GM12878 (cell line): ENCODE results near the gene TGIF2. TPM values are rescaled to one million over a fixed set of nuclear protein-coding genes. Genes with fewer than 3 reads are reported as not detected.

Experiments used
- ATAC-seq: fragments of 200-7000 bp; cut with Tn5 transposase; 3 replicates; pipeline ENCODE4 v1.9.1; 2020; ENCODE audit warnings: mild to moderate bottlenecking, moderate library complexity
- BruUV-seq: library from RNA; stranded (reverse); fragments of 400-500 nt; replicated peaks from 2 replicates; lab custom pipeline; 2021; lab: Mats Ljungman, UMichigan
- CTCF ChIA-PET: fragments of 300-600 bp; sonication (Branson Sonifier 250); formaldehyde crosslinking; extraction: SDS; loops from one replicate; lab custom pipeline; 2021; ENCODE audit warnings: inconsistent platforms; lab: Yijun Ruan, JAX
- POLR2A ChIA-PET: fragments of 350-600 bp; formaldehyde crosslinking; extraction: SDS; loops from one replicate; lab custom pipeline; 2021; ENCODE audit warnings: inconsistent platforms; lab: Charles Lee
- RAD21 ChIA-PET: fragments of 300-600 bp; sonication (Branson Sonifier 250); formaldehyde crosslinking; loops from one replicate; lab custom pipeline; 2023; ENCODE audit warnings: antibody characterized with exemption; ENCODE audit not compliant: unreplicated experiment; lab: Charles Lee
- SMC1A ChIA-PET: fragments of 300-600 bp; sonication (Branson Sonifier 250); formaldehyde crosslinking; loops from one replicate; lab custom pipeline; 2023; ENCODE audit not compliant: unreplicated experiment, uncharacterized antibody; lab: Charles Lee
- DNase-seq: peaks from one replicate; pipeline ENCODE4 v3.0.0-alpha.2; 2011; ENCODE audit warnings: low read depth, low spot score
- FAIRE-seq: peaks from 3 replicates; lab custom pipeline; 2011; peaks lifted over from hg19 to GRCh38; lab: Jason Lieb, UNC
- H2AFZ ChIP-seq: 2 replicates; pipeline ENCODE4 v1.6.0; 2011; ENCODE audit warnings: low read depth, low read length, control low read depth; ENCODE audit not compliant: control insufficient read depth
- H3K27ac ChIP-seq: 2 replicates; pipeline ENCODE4 v1.5.1; 2011; ENCODE audit warnings: control low read depth; ENCODE audit not compliant: control insufficient read depth, insufficient read depth
- H3K27me3 ChIP-seq, 2 experiments: replicated peaks in 1 of 2; 2 replicates each; pipeline versions ENCODE4 v1.6.0 to v1.6.1; 2011; ENCODE audit warnings: low read length in 1 of 2; ENCODE audit not compliant: control insufficient read depth in 2 of 2, insufficient read depth in 2 of 2
- H3K36me3 ChIP-seq, 2 experiments: 2 replicates each; pipeline ENCODE4 v1.5.1; 2011; ENCODE audit warnings: low read length in 1 of 2; ENCODE audit not compliant: control insufficient read depth in 2 of 2, insufficient read depth in 2 of 2
- H3K4me1 ChIP-seq: 2 replicates; pipeline ENCODE4 v1.6.1; 2011; ENCODE audit warnings: mild to moderate bottlenecking, low read length, moderate library complexity, mixed read lengths; ENCODE audit not compliant: control insufficient read depth, insufficient read depth
- H3K4me2 ChIP-seq: 2 replicates; pipeline ENCODE4 v1.6.0; 2011; ENCODE audit warnings: control low read depth; ENCODE audit not compliant: control insufficient read depth, insufficient read depth
- H3K4me3 ChIP-seq: fragments of 200-600 bp; sonication (generic); 2 replicates; pipeline ENCODE4 v1.5.1; 2016
- H3K79me2 ChIP-seq: 2 replicates; pipeline ENCODE4 v1.6.0; 2011; ENCODE audit warnings: low read length; ENCODE audit not compliant: control insufficient read depth, insufficient read depth
- H3K9ac ChIP-seq: 2 replicates; pipeline ENCODE4 v1.8.0; 2011; ENCODE audit warnings: low read length, control low read depth, mixed read lengths; ENCODE audit not compliant: control insufficient read depth, insufficient read depth
- H3K9me3 ChIP-seq: replicated peaks from 3 replicates; pipeline ENCODE4 v1.5.1; 2011; ENCODE audit warnings: mild to moderate bottlenecking, low read length; ENCODE audit not compliant: control insufficient read depth, insufficient read depth
- H4K20me1 ChIP-seq: 2 replicates; pipeline ENCODE4 v1.6.0; 2011; ENCODE audit not compliant: control insufficient read depth, insufficient read depth
- ATF7 ChIP-seq: fragments of 450-650 bp; IDR thresholded peaks from 2 replicates; pipeline ENCODE4 v1.6.1; 2016; ENCODE audit warnings: low read depth, mild to moderate bottlenecking
- BCL11A ChIP-seq: IDR thresholded peaks from 2 replicates; pipeline ENCODE4 v1.6.1; 2011; ENCODE audit warnings: low read depth, low read length
- CREB1 ChIP-seq: IDR thresholded peaks from 2 replicates; pipeline ENCODE4 v1.6.1; 2012; ENCODE audit warnings: low read depth, mild to moderate bottlenecking, inconsistent platforms
- CREM ChIP-seq: IDR thresholded peaks from 2 replicates; pipeline ENCODE4 v1.6.1; 2014; ENCODE audit warnings: antibody characterized with exemption, low read depth
- HCFC1 ChIP-seq: fragments of 150-350 bp; IDR thresholded peaks from 2 replicates; pipeline ENCODE4 v1.6.1; 2014; ENCODE audit warnings: low read length
- LARP7 ChIP-seq: fragments of 450-650 bp; IDR thresholded peaks from 2 replicates; pipeline ENCODE4 v1.6.1; 2017; ENCODE audit warnings: mild to moderate bottlenecking
- NR2C2 ChIP-seq: IDR thresholded peaks from 2 replicates; pipeline ENCODE4 v1.6.1; 2011; ENCODE audit warnings: borderline replicate concordance, low read depth; ENCODE audit not compliant: control insufficient read depth, insufficient read length
- POLR2AphosphoS5 ChIP-seq: IDR thresholded peaks from 2 replicates; pipeline ENCODE4 v1.6.1; 2011; ENCODE audit warnings: mild to moderate bottlenecking, low read length, inconsistent platforms
- POU2F2 ChIP-seq: IDR thresholded peaks from 3 replicates; pipeline ENCODE4 v1.6.1; 2011; ENCODE audit warnings: low read depth, mild to moderate bottlenecking, low read length, borderline replicate concordance
- RBBP5 ChIP-seq: fragments of 200-600 bp; sonication (generic); conservative IDR thresholded peaks from 2 replicates; pipeline ENCODE4 v1.6.1; 2016
- RUNX3 ChIP-seq: IDR thresholded peaks from 2 replicates; pipeline ENCODE4 v1.6.1; 2012; ENCODE audit warnings: low read length, inconsistent platforms
- WGBS: methylation state at CpG from one replicate; pipeline ENCODE4 v1.1.6; 2016; ENCODE audit warnings: low lambda C conversion rate; ENCODE audit not compliant: insufficient replicate concordance, insufficient coverage; ENCODE audit errors: missing lambda C conversion rate; 5-methylcytosine and 5-hydroxymethylcytosine counted together
- in situ Hi-C: fragments of 300-500 bp; cut with MboI; formaldehyde crosslinking; loops from 9 replicates; pipeline ENCODE4 v1.14.3; 2018; ENCODE audit warnings: mixed read lengths
- intact Hi-C: fragments of 100-400 bp; cut with micrococcal nuclease; formaldehyde crosslinking; loops from one replicate; pipeline ENCODE4 v1.14.2; 2022; ENCODE audit not compliant: unreplicated experiment
- polyA plus RNA-seq, 11 experiments: library from polyadenylated mRNA; depleted of rRNA in 4 of 11; unstranded in 6 of 11; stranded (reverse) in 5 of 11; fragments of >200 nt; fragmentation: Nextera tagmentation in 4 of 11; fragmentation: Illumina TruSeq in 1 of 11; extraction: Ambion mirVana in 4 of 11; extraction: Trizol in 1 of 11; gene quantifications; 1 replicate in 1 of 11; 2 replicates in 10 of 11; pipeline versions ENCODE4 v1.2.1 to v1.2.3, GENCODE V29; 2011 to 2016; ENCODE audit warnings: inconsistent platforms in 2 of 11, missing spikeins in 2 of 11, low read depth in 1 of 11
- total RNA-seq, 4 experiments: library from RNA; depleted of rRNA in 3 of 4; stranded (reverse); fragments of >200 nt in 3 of 4; fragmentation: Illumina TruSeq in 1 of 4; extraction: Trizol in 1 of 4; gene quantifications; 2 replicates each; pipeline versions ENCODE4 v1.2.1 to v1.2.3, GENCODE V29; 2013 to 2021
- TF ChIP-seq, protein P1 (sequence below): fragments of 450-650 bp; IDR thresholded peaks from 2 replicates; pipeline ENCODE4 v1.6.1; 2017; ENCODE audit warnings: mild to moderate bottlenecking, moderate library complexity

Gene TGIF2
- total and polyA plus RNA-seq, 10 of the 15 experiments (the other 5 are each of a cell fraction or from before 2014, with no cell fraction given), result 13.1 to 47.1 (median 36.6) TPM

DNA sequence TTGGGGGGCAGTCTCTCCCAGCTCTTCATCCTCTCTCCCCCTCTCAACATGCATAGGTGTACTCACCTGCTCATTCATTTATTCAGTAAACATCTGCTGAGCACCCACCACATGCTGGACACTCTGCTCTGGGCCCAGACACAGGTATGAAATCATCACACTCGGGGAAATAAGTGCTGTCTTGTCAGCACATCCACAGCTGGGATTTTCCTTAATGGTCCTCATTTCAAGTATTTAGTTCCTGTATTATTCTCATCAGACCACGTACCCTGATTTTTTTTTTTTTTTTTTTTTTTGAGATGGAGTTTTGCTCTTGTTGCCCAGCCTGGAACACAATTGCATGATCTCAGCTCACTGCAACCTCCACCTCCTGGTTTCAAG lies 51.5 kb downstream of the TGIF2 start:
- 21% methylated on average over 2 of the region's 2 CpGs for WGBS
- no peaks in the 10 kb centered on the region for H3K36me3 ChIP-seq
- CTCF ChIA-PET, result no interaction called here
- TF ChIP-seq POU2F2, result no peak
- TF ChIP-seq, all 136 proteins: peak for 0
- H3K79me2 ChIP-seq, result no peaks in the 10 kb centered on the region
- ChIA-PET RAD21 (no interaction called here), POLR2A (interaction anchor here (0.7 kb wide), 1 partner anchor 210 kb away, joined by 4 read pairs; no protein-coding TSS in a partner anchor), SMC1A (interaction anchor here (1.7 kb wide), 1 partner anchor 262 kb away, joined by 3 read pairs; no protein-coding TSS in a partner anchor)
- in situ Hi-C loops (no loop called here), intact Hi-C loops (no loop called here)
- H4K20me1 ChIP-seq, result no peaks in the 10 kb centered on the region
- no peak overlapping the region for H3K9ac ChIP-seq
- no peaks in the 10 kb centered on the region for H3K9me3 ChIP-seq
- H3K4me1 ChIP-seq, result peaks cover 6% of the 10 kb centered on the region
- ATAC-seq (no peak), DNase-seq (no peak), FAIRE-seq (no peak)
- H2AFZ ChIP-seq, result no peak overlapping the region
- H3K27me3 ChIP-seq, result no peaks in the 10 kb centered on the region
- H3K4me3 ChIP-seq, result no peak overlapping the region
- H3K27ac ChIP-seq, result no peak overlapping the region
- no TSS peak for BruUV-seq
- H3K4me2 ChIP-seq, result no peak overlapping the region

DNA sequence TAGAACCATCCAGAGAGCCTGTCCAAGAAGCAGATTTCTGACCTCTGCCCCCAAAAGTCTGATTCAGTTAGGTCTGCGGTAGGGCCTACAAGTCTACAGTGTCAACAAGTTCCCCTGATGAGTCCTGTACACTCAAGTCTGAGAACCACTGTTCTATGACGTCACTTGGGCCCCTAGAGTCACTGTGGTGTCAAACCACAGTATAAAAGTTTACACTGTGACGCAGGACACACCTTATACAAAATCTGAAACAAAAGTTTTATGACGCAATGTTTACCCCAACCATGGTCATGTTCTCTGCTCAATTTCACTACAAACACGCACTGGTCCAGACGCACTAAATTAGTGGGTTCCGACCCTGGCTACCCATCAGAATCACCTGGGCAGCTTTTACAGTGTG lies 54.7 kb downstream of the TGIF2 start:
- no peak for DNase-seq
- 79% methylated on average over 7 of the region's 7 CpGs for WGBS
- Histone ChIP-seq H3K4me1 (peaks cover 12% of the 10 kb centered on the region), H2AFZ (no peak overlapping the region), H3K36me3 (no peaks in the 10 kb centered on the region), H3K27me3 (no peaks in the 10 kb centered on the region), H4K20me1 (no peaks in the 10 kb centered on the region), H3K79me2 (no peaks in the 10 kb centered on the region), H3K4me3 (no peak overlapping the region), H3K9me3 (no peaks in the 10 kb centered on the region), H3K9ac (no peak overlapping the region), H3K27ac (no peak overlapping the region), H3K4me2 (no peak overlapping the region)
- BruUV-seq, result no TSS peak
- no peak for ATAC-seq
- POLR2A ChIA-PET, result no interaction called here
- RAD21 ChIA-PET, result interaction anchor here (1.7 kb wide), 1 partner anchor 13 kb away, joined by 4 read pairs; no protein-coding TSS in a partner anchor
- no peak for FAIRE-seq
- in situ Hi-C loops (no loop called here), intact Hi-C loops (no loop called here)
- CTCF ChIA-PET, result interaction anchor here (1.6 kb wide), 1 partner anchor 23 kb away, joined by 3 read pairs; no protein-coding TSS in a partner anchor
- SMC1A ChIA-PET, result interaction anchor here (1.0 kb wide), 1 partner anchor 71 kb away, joined by 3 read pairs; no protein-coding TSS in a partner anchor
- TF ChIP-seq HCFC1 (no peak), BCL11A (no peak), CREM (0 out of 2 replicates have a peak, but pooled peaks have one; percentile 21), CREB1 (no peak), LARP7 (no peak), ATF7 (0 out of 2 replicates have a peak, but pooled peaks have one; percentile 28), POLR2AphosphoS5 (no peak), RBBP5 (no peak), NR2C2 (no peak), RUNX3 (no peak)
- TF ChIP-seq, protein P1, sequence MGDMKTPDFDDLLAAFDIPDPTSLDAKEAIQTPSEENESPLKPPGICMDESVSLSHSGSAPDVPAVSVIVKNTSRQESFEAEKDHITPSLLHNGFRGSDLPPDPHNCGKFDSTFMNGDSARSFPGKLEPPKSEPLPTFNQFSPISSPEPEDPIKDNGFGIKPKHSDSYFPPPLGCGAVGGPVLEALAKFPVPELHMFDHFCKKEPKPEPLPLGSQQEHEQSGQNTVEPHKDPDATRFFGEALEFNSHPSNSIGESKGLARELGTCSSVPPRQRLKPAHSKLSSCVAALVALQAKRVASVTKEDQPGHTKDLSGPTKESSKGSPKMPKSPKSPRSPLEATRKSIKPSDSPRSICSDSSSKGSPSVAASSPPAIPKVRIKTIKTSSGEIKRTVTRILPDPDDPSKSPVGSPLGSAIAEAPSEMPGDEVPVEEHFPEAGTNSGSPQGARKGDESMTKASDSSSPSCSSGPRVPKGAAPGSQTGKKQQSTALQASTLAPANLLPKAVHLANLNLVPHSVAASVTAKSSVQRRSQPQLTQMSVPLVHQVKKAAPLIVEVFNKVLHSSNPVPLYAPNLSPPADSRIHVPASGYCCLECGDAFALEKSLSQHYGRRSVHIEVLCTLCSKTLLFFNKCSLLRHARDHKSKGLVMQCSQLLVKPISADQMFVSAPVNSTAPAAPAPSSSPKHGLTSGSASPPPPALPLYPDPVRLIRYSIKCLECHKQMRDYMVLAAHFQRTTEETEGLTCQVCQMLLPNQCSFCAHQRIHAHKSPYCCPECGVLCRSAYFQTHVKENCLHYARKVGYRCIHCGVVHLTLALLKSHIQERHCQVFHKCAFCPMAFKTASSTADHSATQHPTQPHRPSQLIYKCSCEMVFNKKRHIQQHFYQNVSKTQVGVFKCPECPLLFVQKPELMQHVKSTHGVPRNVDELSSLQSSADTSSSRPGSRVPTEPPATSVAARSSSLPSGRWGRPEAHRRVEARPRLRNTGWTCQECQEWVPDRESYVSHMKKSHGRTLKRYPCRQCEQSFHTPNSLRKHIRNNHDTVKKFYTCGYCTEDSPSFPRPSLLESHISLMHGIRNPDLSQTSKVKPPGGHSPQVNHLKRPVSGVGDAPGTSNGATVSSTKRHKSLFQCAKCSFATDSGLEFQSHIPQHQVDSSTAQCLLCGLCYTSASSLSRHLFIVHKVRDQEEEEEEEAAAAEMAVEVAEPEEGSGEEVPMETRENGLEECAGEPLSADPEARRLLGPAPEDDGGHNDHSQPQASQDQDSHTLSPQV, result no peak
